Measurements from ENCODE around the gene SLC26A8. TPM values are rescaled to one million over a fixed set of nuclear protein-coding genes. Genes with fewer than 3 reads are reported as not detected.

Gene SLC26A8
- polyA plus RNA-seq, 1 donor from 2014 or later: not detected

- Histone ChIP-seq H3K4me3 (ENCODE audit: low read length) (no peak overlapping the region), H2AFZ (ENCODE audit: low read depth, low read length) (no peak overlapping the region), H3K9me3 (ENCODE audit: low read length) (no peaks in the 10 kb centered on the region), H3K9ac (ENCODE audit: low read length) (no peak overlapping the region), H3K36me3 (ENCODE audit: insufficient read depth, low read length) (no peaks in the 10 kb centered on the region), H3K9me2 (ENCODE audit: insufficient read depth, low read length) (no peaks in the 10 kb centered on the region), H4K20me1 (ENCODE audit: insufficient read depth) (no peaks in the 10 kb centered on the region), H3K4me2 (ENCODE audit: low read length) (no peak overlapping the region), H3K27me3 (ENCODE audit: insufficient read depth, low read depth, low read length) (no peaks in the 10 kb centered on the region), H3K27ac (ENCODE audit: low read length) (no peak overlapping the region), H3K79me2 (replicated peaks; ENCODE audit: insufficient read depth, low read length) (peaks cover 6% of the 10 kb centered on the region), H3F3A (ENCODE audit: insufficient read depth, low read length, poor library complexity, severe bottlenecking) (no peaks in the 10 kb centered on the region)
- TF ChIP-seq POLR2AphosphoS5 (IDR thresholded peaks at IDR 0.05) (no peak), EP300 (conservative IDR thresholded peaks at IDR 0.05; ENCODE audit: poor library complexity, severe bottlenecking) (no peak), RAD21 (conservative IDR thresholded peaks at IDR 0.05) (no peak), SMC3 (conservative IDR thresholded peaks at IDR 0.05; ENCODE audit: poor library complexity) (no peak), TAF1 (IDR thresholded peaks at IDR 0.05; ENCODE audit: low read depth) (no peak), EZH2 (IDR thresholded peaks at IDR 0.05; ENCODE audit: borderline replicate concordance, insufficient read depth, low read length, poor library complexity, severe bottlenecking) (no peak), CTCF (IDR thresholded peaks at IDR 0.05; ENCODE audit: poor library complexity, severe bottlenecking) (no peak), REST (IDR thresholded peaks at IDR 0.05; ENCODE audit: borderline replicate concordance) (no peak), MXI1 (conservative IDR thresholded peaks at IDR 0.05; ENCODE audit: poor library complexity, severe bottlenecking) (no peak)
These were observed 37.8 kb upstream of the SLC26A8 start for GRCh38 chr6:36062247-36062646.

GRCh38 chr6:36061236-36061635 is 36.8 kb upstream of the SLC26A8 start:
- Histone ChIP-seq H3F3A (ENCODE audit: insufficient read depth, low read length, poor library complexity, severe bottlenecking) (no peaks in the 10 kb centered on the region), H3K9ac (ENCODE audit: low read length) (no peak overlapping the region), H2AFZ (ENCODE audit: low read depth, low read length) (no peak overlapping the region), H3K9me2 (ENCODE audit: insufficient read depth, low read length) (no peaks in the 10 kb centered on the region), H3K27me3 (ENCODE audit: insufficient read depth, low read depth, low read length) (no peaks in the 10 kb centered on the region), H3K9me3 (ENCODE audit: low read length) (no peaks in the 10 kb centered on the region), H3K79me2 (replicated peaks; ENCODE audit: insufficient read depth, low read length) (peaks cover 17% of the 10 kb centered on the region), H3K27ac (ENCODE audit: low read length) (no peak overlapping the region), H4K20me1 (ENCODE audit: insufficient read depth) (no peaks in the 10 kb centered on the region), H3K36me3 (ENCODE audit: insufficient read depth, low read length) (no peaks in the 10 kb centered on the region), H3K4me3 (ENCODE audit: low read length) (no peak overlapping the region), H3K4me2 (ENCODE audit: low read length) (no peak overlapping the region)
- no peak for TF ChIP-seq RAD21 (conservative IDR thresholded peaks at IDR 0.05)
- no peak for TF ChIP-seq SMC3 (conservative IDR thresholded peaks at IDR 0.05; ENCODE audit: poor library complexity)
- no peak for TF ChIP-seq REST (IDR thresholded peaks at IDR 0.05; ENCODE audit: borderline replicate concordance)
- TF ChIP-seq CTCF (IDR thresholded peaks at IDR 0.05; ENCODE audit: poor library complexity, severe bottlenecking): no peak
- no peak for TF ChIP-seq TAF1 (IDR thresholded peaks at IDR 0.05; ENCODE audit: low read depth)
- TF ChIP-seq EZH2 (IDR thresholded peaks at IDR 0.05; ENCODE audit: borderline replicate concordance, insufficient read depth, low read length, poor library complexity, severe bottlenecking): no peak
- TF ChIP-seq EP300 (conservative IDR thresholded peaks at IDR 0.05; ENCODE audit: poor library complexity, severe bottlenecking): no peak
- no peak for TF ChIP-seq MXI1 (conservative IDR thresholded peaks at IDR 0.05; ENCODE audit: poor library complexity, severe bottlenecking)
